NCI-H146 (cell line): ENCODE data around the gene TRIP6.

Experiments used
- DNase-seq: peaks from one replicate; lab custom pipeline; 2025; lab: John Stamatoyannopoulos, UW

TRIP6 gene

GRCh38 chr7:100874577-100875355 lies 7.6 kb downstream of the TRIP6 start, which contains the start of gene SRRT:
Gene SRRT, plus strand, starts transcription at chr7:100875103. Its CDS starts 488 bp downstream, at chr7:100875591.
- peak; percentile 98 for DNase-seq

GRCh38 chr7:100875356-100875751 lies 8.2 kb downstream of the TRIP6 start:
- DNase-seq = peak; percentile 37

- no peak for DNase-seq
Measured at GRCh38 chr7:100878013-100878412, 10.8 kb downstream of the TRIP6 start.

GRCh38 chr7:100878685-100879084 lies 11.5 kb downstream of the TRIP6 start:
- DNase-seq = no peak

- no peak for DNase-seq
Measured at GRCh38 chr7:100879685-100880261, 12.6 kb downstream of the TRIP6 start.

- no peak for DNase-seq
Measured at GRCh38 chr7:100880645-100881044, 13.5 kb downstream of the TRIP6 start.

GRCh38 chr7:100881136-100881535 lies 13.9 kb downstream of the TRIP6 start:
- DNase-seq = no peak

- DNase-seq = no peak
Measured at GRCh38 chr7:100882201-100882600, 15.0 kb downstream of the TRIP6 start.

GRCh38 chr7:100882785-100883526 lies 15.8 kb downstream of the TRIP6 start:
- DNase-seq = no peak

GRCh38 chr7:100884736-100885439 lies 17.7 kb downstream of the TRIP6 start:
- DNase-seq = no peak

GRCh38 chr7:100885440-100886141 lies 18.4 kb downstream of the TRIP6 start:
- DNase-seq = no peak

GRCh38 chr7:100886142-100886935 lies 19.2 kb downstream of the TRIP6 start:
- no peak for DNase-seq

GRCh38 chr7:100886936-100887515 lies 19.8 kb downstream of the TRIP6 start:
- DNase-seq = no peak

GRCh38 chr7:100887516-100888290 lies 20.5 kb downstream of the TRIP6 start:
- DNase-seq = no peak

- DNase-seq = no peak
Measured at GRCh38 chr7:100888291-100888987, 21.3 kb downstream of the TRIP6 start.

GRCh38 chr7:100888988-100889750 lies 22.0 kb downstream of the TRIP6 start, which contains the start of gene UFSP1:
Gene UFSP1, minus strand, starts transcription at chr7:100889715. Its CDS starts 444 bp downstream, at chr7:100889271.
- peak; percentile 76 for DNase-seq

GRCh38 chr7:100890653-100891567 lies 23.7 kb downstream of the TRIP6 start:
- DNase-seq = peak; percentile 36
